ENCODE data around the gene HSH2D.

DNA sequence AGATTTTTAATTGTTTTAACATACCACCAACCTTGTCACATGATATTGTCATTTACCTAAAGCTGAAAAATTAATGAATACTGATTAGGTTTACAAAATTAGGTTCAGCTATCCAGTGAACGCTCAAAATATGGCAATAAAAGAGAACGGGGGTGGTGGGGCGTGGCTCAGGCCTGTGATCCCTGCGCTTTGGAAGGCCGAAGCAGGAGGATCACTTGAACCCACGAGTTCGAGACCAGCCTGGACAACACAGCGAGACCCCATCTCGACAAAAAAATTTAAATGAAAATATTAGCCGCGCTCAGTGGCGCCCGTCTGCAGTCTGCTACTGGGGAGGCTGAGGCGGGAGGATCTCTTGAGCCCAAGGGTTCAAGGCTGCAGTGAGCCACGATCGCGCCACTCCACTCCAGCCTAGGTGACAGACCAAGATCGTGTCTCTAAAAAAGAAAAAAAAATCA is 41.2 kb downstream of the HSH2D start:
- TF ChIP-seq EZH2 (IDR thresholded peaks at IDR 0.05; ENCODE audit: borderline replicate concordance): no peak
- TF ChIP-seq, protein P1, sequence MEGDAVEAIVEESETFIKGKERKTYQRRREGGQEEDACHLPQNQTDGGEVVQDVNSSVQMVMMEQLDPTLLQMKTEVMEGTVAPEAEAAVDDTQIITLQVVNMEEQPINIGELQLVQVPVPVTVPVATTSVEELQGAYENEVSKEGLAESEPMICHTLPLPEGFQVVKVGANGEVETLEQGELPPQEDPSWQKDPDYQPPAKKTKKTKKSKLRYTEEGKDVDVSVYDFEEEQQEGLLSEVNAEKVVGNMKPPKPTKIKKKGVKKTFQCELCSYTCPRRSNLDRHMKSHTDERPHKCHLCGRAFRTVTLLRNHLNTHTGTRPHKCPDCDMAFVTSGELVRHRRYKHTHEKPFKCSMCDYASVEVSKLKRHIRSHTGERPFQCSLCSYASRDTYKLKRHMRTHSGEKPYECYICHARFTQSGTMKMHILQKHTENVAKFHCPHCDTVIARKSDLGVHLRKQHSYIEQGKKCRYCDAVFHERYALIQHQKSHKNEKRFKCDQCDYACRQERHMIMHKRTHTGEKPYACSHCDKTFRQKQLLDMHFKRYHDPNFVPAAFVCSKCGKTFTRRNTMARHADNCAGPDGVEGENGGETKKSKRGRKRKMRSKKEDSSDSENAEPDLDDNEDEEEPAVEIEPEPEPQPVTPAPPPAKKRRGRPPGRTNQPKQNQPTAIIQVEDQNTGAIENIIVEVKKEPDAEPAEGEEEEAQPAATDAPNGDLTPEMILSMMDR (IDR thresholded peaks at IDR 0.05; ENCODE audit: poor library complexity): no peak
